ENCODE measurements around the gene NRXN3. TPM values are rescaled to one million over a fixed set of nuclear protein-coding genes. Genes with fewer than 3 reads are reported as not detected.

The NRXN3 gene
- total RNA-seq, 1 experiment from 2014 or later: not detected

DNA sequence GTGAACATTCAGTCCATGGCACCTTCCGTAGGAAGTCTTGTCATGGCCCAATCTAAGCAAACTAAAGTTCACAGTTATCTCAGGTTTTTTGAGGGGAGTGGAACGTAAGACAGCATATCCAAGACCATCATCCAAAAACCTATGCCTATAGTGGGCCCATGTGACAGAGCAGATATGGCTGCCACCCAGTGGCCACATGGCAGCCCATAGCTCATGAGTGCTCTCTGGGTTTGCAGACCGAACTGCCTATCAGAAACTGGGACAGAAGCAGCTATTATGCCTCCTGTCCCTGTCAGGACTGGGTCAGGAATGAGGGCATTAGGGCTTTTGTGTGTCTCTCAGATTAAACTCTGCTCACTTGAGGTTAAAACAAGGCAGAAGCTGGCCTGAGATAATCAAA is 503.7 kb downstream of the NRXN3 start:
- BruUV-seq (replicated peaks): no TSS peak
- no peak for DNase-seq
- H3K36me3 ChIP-seq (ENCODE audit: low read depth): no peaks in the 10 kb centered on the region
- no peaks in the 10 kb centered on the region for H3K27me3 ChIP-seq (ENCODE audit: insufficient read depth, low read depth)
- ChIA-PET POLR2A (ENCODE audit: unreplicated experiment) (no interaction called here), CTCF (no interaction called here)
- H2AFZ ChIP-seq: no peak overlapping the region
- H3K27ac ChIP-seq: no peak overlapping the region
- no peaks in the 10 kb centered on the region; the same call in 1 of the 2 replicates for H3K9me2 ChIP-seq (ENCODE audit: insufficient read depth)
- intact Hi-C loops (cut with micrococcal nuclease; ENCODE audit: unreplicated experiment): no loop called here
- H3K4me2 ChIP-seq: no peak overlapping the region
- no peaks in the 10 kb centered on the region for H4K20me1 ChIP-seq (ENCODE audit: insufficient read depth)
- no peaks in the 10 kb centered on the region for H3K79me2 ChIP-seq (ENCODE audit: low read depth)
- H3F3A ChIP-seq (ENCODE audit: insufficient read depth, low read depth): no peaks in the 10 kb centered on the region
- TF ChIP-seq, protein P1, sequence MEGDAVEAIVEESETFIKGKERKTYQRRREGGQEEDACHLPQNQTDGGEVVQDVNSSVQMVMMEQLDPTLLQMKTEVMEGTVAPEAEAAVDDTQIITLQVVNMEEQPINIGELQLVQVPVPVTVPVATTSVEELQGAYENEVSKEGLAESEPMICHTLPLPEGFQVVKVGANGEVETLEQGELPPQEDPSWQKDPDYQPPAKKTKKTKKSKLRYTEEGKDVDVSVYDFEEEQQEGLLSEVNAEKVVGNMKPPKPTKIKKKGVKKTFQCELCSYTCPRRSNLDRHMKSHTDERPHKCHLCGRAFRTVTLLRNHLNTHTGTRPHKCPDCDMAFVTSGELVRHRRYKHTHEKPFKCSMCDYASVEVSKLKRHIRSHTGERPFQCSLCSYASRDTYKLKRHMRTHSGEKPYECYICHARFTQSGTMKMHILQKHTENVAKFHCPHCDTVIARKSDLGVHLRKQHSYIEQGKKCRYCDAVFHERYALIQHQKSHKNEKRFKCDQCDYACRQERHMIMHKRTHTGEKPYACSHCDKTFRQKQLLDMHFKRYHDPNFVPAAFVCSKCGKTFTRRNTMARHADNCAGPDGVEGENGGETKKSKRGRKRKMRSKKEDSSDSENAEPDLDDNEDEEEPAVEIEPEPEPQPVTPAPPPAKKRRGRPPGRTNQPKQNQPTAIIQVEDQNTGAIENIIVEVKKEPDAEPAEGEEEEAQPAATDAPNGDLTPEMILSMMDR (conservative IDR thresholded peaks at IDR 0.05): no peak
- TF ChIP-seq EZH2 (IDR thresholded peaks at IDR 0.05; ENCODE audit: low read depth): no peak
- no peaks in the 10 kb centered on the region for H3K9me3 ChIP-seq (ENCODE audit: insufficient read depth, low read depth)
- no peaks in the 10 kb centered on the region for H3K4me1 ChIP-seq (replicated peaks; ENCODE audit: insufficient read depth)
- H3K4me3 ChIP-seq: no peak overlapping the region

DNA sequence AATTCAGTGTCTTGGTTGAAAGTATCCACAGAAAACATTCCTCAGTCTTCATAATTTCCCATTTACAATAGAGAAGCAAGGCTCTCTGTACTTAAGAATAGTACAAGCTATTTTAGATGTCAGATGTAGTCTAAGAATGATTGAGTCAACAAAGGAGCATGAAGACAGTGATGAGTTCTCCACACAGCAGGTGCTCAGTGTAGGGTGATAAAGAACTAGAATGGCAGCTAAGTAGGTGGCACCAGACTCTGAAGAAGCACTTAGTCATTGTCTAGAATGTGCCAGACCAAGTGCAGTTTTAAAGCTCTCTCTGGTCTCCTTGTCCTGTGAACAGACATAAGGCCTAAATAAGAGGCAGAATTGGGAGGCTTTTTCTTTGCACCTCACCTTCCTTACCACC is 504.6 kb downstream of the NRXN3 start:
- no peaks in the 10 kb centered on the region for H3K4me1 ChIP-seq (replicated peaks; ENCODE audit: insufficient read depth)
- no peak overlapping the region for H3K27ac ChIP-seq
- intact Hi-C loops (cut with micrococcal nuclease; ENCODE audit: unreplicated experiment): no loop called here
- H2AFZ ChIP-seq: no peak overlapping the region
- POLR2A ChIA-PET (ENCODE audit: unreplicated experiment): no interaction called here
- no peak overlapping the region for H3K4me3 ChIP-seq
- H3F3A ChIP-seq (ENCODE audit: insufficient read depth, low read depth): no peaks in the 10 kb centered on the region
- TF ChIP-seq, protein P1 (conservative IDR thresholded peaks at IDR 0.05): no peak
- no peak for TF ChIP-seq EZH2 (IDR thresholded peaks at IDR 0.05; ENCODE audit: low read depth)
- no peak overlapping the region for H3K4me2 ChIP-seq
- CTCF ChIA-PET: no interaction called here
- no peaks in the 10 kb centered on the region for H3K27me3 ChIP-seq (ENCODE audit: insufficient read depth, low read depth)
- H3K9me2 ChIP-seq (ENCODE audit: insufficient read depth): no peaks in the 10 kb centered on the region; the same call in 1 of the 2 replicates
- BruUV-seq (replicated peaks): no TSS peak
- H3K79me2 ChIP-seq (ENCODE audit: low read depth): no peaks in the 10 kb centered on the region
- no peaks in the 10 kb centered on the region for H3K9me3 ChIP-seq (ENCODE audit: insufficient read depth, low read depth)
- DNase-seq: no peak
- H3K36me3 ChIP-seq (ENCODE audit: low read depth): no peaks in the 10 kb centered on the region
- no peaks in the 10 kb centered on the region for H4K20me1 ChIP-seq (ENCODE audit: insufficient read depth)

DNA sequence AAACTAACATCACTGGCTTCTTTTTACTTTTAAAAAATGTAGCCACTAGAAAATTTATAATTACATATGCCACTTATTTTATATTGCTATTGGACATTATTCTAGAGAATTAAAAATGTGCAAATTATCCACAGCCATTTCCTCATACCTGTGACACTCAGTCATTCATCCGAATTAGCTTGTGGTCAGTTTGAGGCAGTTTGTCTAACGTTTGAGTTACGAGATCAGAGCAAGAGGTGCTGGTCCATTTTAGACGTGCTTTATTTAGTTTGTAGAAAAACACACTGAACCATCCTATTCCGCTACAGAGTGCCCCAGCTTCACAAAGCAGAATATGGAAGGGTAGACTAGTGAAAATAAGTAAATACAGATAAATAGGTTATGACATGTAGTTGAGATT is 513.0 kb downstream of the NRXN3 start:
- no TSS peak for BruUV-seq (replicated peaks)
- H3K9me2 ChIP-seq (ENCODE audit: insufficient read depth): no peaks in the 10 kb centered on the region
- H3F3A ChIP-seq (ENCODE audit: insufficient read depth, low read depth): no peaks in the 10 kb centered on the region
- peaks cover 7% of the 10 kb centered on the region; the same call in 1 of the 2 replicates for H3K27me3 ChIP-seq (ENCODE audit: insufficient read depth, low read depth)
- H3K4me3 ChIP-seq: no peak overlapping the region
- H3K4me2 ChIP-seq: no peak overlapping the region
- ChIA-PET POLR2A (ENCODE audit: unreplicated experiment) (no interaction called here), CTCF (no interaction called here)
- H3K27ac ChIP-seq: no peak overlapping the region
- intact Hi-C loops (cut with micrococcal nuclease; ENCODE audit: unreplicated experiment): no loop called here
- H4K20me1 ChIP-seq (ENCODE audit: insufficient read depth): no peaks in the 10 kb centered on the region
- TF ChIP-seq, protein P1 (conservative IDR thresholded peaks at IDR 0.05): no peak
- no peak for TF ChIP-seq EZH2 (IDR thresholded peaks at IDR 0.05; ENCODE audit: low read depth)
- no peak for DNase-seq
- H3K9me3 ChIP-seq (ENCODE audit: insufficient read depth, low read depth): no peaks in the 10 kb centered on the region
- H3K4me1 ChIP-seq (replicated peaks; ENCODE audit: insufficient read depth): no peaks in the 10 kb centered on the region
- no peak overlapping the region for H2AFZ ChIP-seq
- H3K79me2 ChIP-seq (ENCODE audit: low read depth): no peaks in the 10 kb centered on the region
- no peaks in the 10 kb centered on the region for H3K36me3 ChIP-seq (ENCODE audit: low read depth)

Data from PC-9 (cell line).